ENCODE results near the gene MGMT.

The MGMT gene

DNA sequence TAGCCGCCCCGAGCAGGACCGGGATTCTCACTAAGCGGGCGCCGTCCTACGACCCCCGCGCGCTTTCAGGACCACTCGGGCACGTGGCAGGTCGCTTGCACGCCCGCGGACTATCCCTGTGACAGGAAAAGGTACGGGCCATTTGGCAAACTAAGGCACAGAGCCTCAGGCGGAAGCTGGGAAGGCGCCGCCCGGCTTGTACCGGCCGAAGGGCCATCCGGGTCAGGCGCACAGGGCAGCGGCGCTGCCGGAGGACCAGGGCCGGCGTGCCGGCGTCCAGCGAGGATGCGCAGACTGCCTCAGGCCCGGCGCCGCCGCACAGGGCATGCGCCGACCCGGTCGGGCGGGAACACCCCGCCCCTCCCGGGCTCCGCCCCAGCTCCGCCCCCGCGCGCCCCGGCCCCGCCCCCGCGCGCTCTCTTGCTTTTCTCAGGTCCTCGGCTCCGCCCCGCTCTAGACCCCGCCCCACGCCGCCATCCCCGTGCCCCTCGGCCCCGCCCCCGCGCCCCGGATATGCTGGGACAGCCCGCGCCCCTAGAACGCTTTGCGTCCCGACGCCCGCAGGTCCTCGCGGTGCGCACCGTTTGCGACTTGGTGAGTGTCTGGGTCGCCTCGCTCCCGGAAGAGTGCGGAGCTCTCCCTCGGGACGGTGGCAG is at the start of gene MGMT:
Gene MGMT, plus strand, starts transcription at position 539 of the 656 bp plus-strand sequence.
- Histone ChIP-seq H3K9me3 (ENCODE audit: insufficient read depth, low read length, severe bottlenecking) (no peaks in the 10 kb centered on the region), H4K20me1 (ENCODE audit: insufficient read depth, low read length) (no peaks in the 10 kb centered on the region), H3K79me2 (ENCODE audit: insufficient read depth, low read length) (peaks cover 47% of the 10 kb centered on the region), H3K27me3 (ENCODE audit: insufficient read depth, low read length, poor library complexity) (no peaks in the 10 kb centered on the region), H3K27ac (ENCODE audit: low read length) (peak within 1 kb of the TSS; percentile 87), H3K4me2 (ENCODE audit: insufficient read depth, low read length) (peak within 1 kb of the TSS; percentile 89), H3K36me3 (ENCODE audit: insufficient read depth, low read length) (peaks cover 16% of the 10 kb centered on the region), H3K4me3 (ENCODE audit: low read depth in 1 of 2, low read length in 2 of 2) (peak within 1 kb of the TSS; percentile 51 to 65), H3K4me1 (ENCODE audit: insufficient read depth, low read length) (peaks cover 25% of the 10 kb centered on the region), H3K9ac (ENCODE audit: low read depth, low read length) (peak within 1 kb of the TSS; percentile 84), H2AFZ (ENCODE audit: low read depth, low read length) (peak within 1 kb of the TSS; percentile 94)
- DNase-seq, result peak; percentile 98
- peak; percentile 93 for ATAC-seq (ENCODE audit: insufficient read depth, low read depth)
- TF ChIP-seq, protein P1, sequence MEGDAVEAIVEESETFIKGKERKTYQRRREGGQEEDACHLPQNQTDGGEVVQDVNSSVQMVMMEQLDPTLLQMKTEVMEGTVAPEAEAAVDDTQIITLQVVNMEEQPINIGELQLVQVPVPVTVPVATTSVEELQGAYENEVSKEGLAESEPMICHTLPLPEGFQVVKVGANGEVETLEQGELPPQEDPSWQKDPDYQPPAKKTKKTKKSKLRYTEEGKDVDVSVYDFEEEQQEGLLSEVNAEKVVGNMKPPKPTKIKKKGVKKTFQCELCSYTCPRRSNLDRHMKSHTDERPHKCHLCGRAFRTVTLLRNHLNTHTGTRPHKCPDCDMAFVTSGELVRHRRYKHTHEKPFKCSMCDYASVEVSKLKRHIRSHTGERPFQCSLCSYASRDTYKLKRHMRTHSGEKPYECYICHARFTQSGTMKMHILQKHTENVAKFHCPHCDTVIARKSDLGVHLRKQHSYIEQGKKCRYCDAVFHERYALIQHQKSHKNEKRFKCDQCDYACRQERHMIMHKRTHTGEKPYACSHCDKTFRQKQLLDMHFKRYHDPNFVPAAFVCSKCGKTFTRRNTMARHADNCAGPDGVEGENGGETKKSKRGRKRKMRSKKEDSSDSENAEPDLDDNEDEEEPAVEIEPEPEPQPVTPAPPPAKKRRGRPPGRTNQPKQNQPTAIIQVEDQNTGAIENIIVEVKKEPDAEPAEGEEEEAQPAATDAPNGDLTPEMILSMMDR (IDR thresholded peaks at IDR 0.05; ENCODE audit: borderline replicate concordance, extremely low read depth, low read length, poor library complexity, severe bottlenecking), result no peak
- no peak for TF ChIP-seq EZH2 (IDR thresholded peaks at IDR 0.05; ENCODE audit: borderline replicate concordance, low read depth, low read length, severe bottlenecking)

DNA sequence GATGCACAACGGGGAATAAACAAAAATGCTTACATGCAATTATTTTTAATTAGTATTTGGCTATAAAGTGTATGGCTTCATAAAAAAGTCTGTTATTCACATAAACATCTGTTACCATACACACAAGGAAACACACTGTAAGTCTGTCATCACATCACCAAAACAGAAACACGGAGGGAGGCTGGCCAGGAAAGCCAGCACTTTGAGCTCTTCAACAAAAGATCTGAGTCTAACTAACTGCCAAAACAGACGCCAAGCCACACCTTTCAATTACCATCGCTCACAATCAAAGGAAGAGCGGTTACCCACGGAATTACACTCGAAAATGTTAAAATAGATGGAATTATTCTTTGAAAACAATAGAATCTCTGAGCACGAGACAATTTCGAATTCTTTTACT is 49.2 kb upstream of the MGMT start:
- Histone ChIP-seq H3K27me3 (ENCODE audit: insufficient read depth, low read length, poor library complexity) (no peaks in the 10 kb centered on the region), H3K79me2 (ENCODE audit: insufficient read depth, low read length) (no peaks in the 10 kb centered on the region), H3K4me1 (ENCODE audit: insufficient read depth, low read length) (no peaks in the 10 kb centered on the region), H4K20me1 (ENCODE audit: insufficient read depth, low read length) (no peaks in the 10 kb centered on the region), H2AFZ (ENCODE audit: low read depth, low read length) (no peak overlapping the region), H3K27ac (ENCODE audit: low read length) (no peak overlapping the region), H3K4me2 (ENCODE audit: insufficient read depth, low read length) (no peak overlapping the region), H3K36me3 (ENCODE audit: insufficient read depth, low read length) (no peaks in the 10 kb centered on the region), H3K9me3 (ENCODE audit: insufficient read depth, low read length, severe bottlenecking) (no peaks in the 10 kb centered on the region), H3K9ac (ENCODE audit: low read depth, low read length) (no peak overlapping the region), H3K4me3 (ENCODE audit: low read depth in 1 of 2, low read length in 2 of 2) (no peak overlapping the region)
- TF ChIP-seq, protein P1 (IDR thresholded peaks at IDR 0.05; ENCODE audit: borderline replicate concordance, extremely low read depth, low read length, poor library complexity, severe bottlenecking), result no peak
- TF ChIP-seq EZH2 (IDR thresholded peaks at IDR 0.05; ENCODE audit: borderline replicate concordance, low read depth, low read length, severe bottlenecking), result no peak
- ATAC-seq (ENCODE audit: insufficient read depth, low read depth) (no peak), DNase-seq (no peak)

DNA sequence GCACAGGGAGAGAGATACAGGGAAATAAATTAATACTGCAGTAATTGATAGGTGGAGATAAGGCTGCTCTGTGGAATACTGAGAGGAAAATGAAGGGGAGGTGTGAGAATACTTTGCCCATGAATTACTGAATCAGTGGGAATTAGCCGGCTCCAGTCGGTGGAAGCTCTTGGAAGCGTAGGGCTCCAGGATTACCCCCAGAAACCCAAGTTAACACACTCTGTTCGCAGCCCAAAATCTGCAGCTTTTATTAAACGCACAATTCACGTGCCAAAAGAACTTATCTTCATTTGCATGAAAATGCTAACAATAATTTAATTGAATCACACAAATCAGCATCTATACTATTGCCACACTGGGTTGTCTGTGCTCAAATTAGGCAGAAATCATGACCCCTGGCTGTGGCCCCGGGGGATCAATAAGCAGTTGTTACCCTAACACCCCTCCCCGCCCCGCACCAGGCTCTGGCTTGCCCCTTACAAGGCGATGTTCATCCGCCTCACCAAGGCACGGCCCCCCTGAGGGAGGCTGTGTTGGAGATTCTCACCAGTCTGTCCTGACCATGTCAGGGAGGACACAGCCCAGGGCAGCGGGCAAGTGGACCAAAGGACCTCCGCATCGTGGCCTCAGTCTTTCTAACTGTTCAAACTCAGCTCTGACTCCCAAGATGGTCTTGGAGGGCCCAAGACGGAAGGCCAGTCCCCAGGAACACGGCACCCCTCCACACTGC is 48.4 kb upstream of the MGMT start:
- no peaks in the 10 kb centered on the region for H3K9me3 ChIP-seq (ENCODE audit: insufficient read depth, low read length, severe bottlenecking)
- no peaks in the 10 kb centered on the region for H3K79me2 ChIP-seq (ENCODE audit: insufficient read depth, low read length)
- H4K20me1 ChIP-seq (ENCODE audit: insufficient read depth, low read length), result no peaks in the 10 kb centered on the region
- no peak overlapping the region for H3K4me3 ChIP-seq (ENCODE audit: low read depth in 1 of 2, low read length in 2 of 2)
- no peak for ATAC-seq (ENCODE audit: insufficient read depth, low read depth)
- TF ChIP-seq, protein P1 (IDR thresholded peaks at IDR 0.05; ENCODE audit: borderline replicate concordance, extremely low read depth, low read length, poor library complexity, severe bottlenecking), result no peak
- TF ChIP-seq EZH2 (IDR thresholded peaks at IDR 0.05; ENCODE audit: borderline replicate concordance, low read depth, low read length, severe bottlenecking), result no peak
- no peak for DNase-seq
- H3K4me1 ChIP-seq (ENCODE audit: insufficient read depth, low read length), result no peaks in the 10 kb centered on the region
- no peak overlapping the region for H2AFZ ChIP-seq (ENCODE audit: low read depth, low read length)
- no peaks in the 10 kb centered on the region for H3K27me3 ChIP-seq (ENCODE audit: insufficient read depth, low read length, poor library complexity)
- H3K9ac ChIP-seq (ENCODE audit: low read depth, low read length), result no peak overlapping the region
- H3K27ac ChIP-seq (ENCODE audit: low read length), result no peak overlapping the region
- no peaks in the 10 kb centered on the region for H3K36me3 ChIP-seq (ENCODE audit: insufficient read depth, low read length)
- no peak overlapping the region for H3K4me2 ChIP-seq (ENCODE audit: insufficient read depth, low read length)
